Urothelium cell line (cell line): Measurements from ENCODE around the gene GOLGA6L6.
"Not testable (repeated sequence)": the region's sequence is repeated elsewhere in the genome, so short reads cannot be mapped to it uniquely, and the experiment has no call there.

Source experiments
- DNase-seq: peaks from one replicate; pipeline ENCODE4 v3.0.0; 2011; ENCODE audit warnings: low spot score, mixed read lengths
- FAIRE-seq: peaks from 2 replicates; lab custom pipeline; 2011; peaks lifted over from hg19 to GRCh38; lab: Jason Lieb, UNC

Gene GOLGA6L6, protein sequence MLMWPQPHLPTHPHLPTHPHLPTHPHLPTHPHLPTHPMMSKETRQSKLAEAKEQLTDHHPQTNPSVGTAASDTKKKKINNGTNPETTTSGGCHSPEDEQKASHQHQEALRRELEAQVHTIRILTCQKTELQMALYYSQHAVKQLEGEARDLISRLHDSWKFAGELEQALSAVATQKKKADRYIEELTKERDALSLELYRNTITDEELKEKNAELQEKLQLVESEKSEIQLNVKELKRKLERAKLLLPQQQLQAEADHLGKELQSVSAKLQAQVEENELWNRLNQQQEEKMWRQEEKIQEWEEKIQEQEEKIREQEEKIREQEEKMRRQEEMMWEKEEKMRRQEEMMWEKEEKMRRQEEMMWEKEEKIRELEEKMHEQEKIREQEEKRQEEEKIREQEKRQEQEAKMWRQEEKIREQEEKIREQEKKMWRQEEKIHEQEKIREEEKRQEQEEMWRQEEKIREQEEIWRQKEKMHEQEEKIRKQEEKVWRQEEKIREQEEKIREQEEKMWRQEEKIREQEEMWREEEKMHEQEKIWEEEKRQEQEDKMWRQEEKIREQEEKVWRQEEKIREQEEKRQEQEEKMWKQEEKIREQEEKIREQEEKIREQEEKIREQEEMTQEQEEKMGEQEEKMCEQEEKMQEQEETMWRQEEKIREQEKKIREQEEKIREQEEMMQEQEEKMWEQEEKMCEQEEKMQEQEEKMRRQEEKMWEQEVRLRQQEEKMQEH

DNA sequence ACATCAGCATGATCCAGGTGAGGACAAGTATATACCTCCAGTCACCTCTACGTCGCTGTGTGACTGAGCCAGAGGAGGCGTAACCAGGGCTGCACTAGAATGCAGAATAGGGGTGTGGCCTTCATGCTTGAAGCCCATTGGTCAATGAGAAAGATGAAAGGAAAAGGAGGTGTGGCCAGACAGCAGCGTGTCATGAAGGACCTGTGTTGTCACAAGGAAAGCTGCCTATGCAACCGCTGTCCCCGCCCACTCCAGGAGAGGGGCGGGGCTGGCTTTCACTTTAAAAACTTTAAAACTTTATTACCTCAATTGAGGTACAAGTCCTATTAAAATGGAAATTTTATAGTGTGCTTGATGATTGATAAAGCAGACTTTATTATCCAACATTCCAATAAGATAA, at the start of gene GOLGA6L6:
Gene GOLGA6L6 (minus strand): TSS at position 101 of the 400 bp plus-strand sequence. CDS start 91 bp downstream, at position 10.
- DNase-seq, FAIRE-seq: not testable (repeated sequence)

DNA sequence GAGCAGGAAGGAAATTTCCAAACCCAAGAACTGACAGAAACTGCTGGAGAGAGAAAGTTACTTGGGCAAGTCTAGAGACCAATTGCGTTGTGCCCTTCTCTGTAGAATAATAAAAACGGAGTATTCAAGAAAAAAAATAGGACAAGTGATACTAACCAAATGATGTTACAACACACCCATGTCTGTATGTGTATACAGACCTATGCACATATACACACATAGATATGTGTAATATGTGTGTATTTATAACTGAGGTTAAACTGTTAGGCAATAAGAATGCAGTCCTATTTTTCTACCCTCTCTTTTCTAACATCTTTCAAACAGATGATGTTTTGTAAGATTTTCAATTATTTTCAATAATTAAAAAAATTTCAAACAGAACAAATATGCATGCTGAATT, 48.5 kb upstream of the GOLGA6L6 start:
- not testable (repeated sequence) for FAIRE-seq, DNase-seq

DNA sequence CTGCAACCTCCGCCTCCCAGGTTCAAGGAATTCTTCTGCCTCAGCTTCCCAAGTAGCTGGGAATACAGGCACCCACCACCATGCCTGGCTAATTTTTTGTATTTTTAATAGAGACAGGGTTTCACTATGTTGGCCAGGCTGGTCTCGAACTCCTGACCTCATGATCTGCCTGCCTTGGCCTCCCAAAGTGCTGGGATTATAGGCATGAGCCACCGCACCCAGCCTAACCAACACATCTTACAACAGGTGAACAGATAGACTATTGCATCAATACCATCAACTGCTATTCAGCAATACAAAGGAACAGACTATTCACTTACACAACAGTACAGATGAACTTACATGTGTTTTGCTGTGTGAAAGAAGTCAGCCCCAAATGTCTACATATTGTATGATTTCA, 45.2 kb upstream of the GOLGA6L6 start:
- not testable (repeated sequence) for DNase-seq
- peak; percentile 59 for FAIRE-seq

DNA sequence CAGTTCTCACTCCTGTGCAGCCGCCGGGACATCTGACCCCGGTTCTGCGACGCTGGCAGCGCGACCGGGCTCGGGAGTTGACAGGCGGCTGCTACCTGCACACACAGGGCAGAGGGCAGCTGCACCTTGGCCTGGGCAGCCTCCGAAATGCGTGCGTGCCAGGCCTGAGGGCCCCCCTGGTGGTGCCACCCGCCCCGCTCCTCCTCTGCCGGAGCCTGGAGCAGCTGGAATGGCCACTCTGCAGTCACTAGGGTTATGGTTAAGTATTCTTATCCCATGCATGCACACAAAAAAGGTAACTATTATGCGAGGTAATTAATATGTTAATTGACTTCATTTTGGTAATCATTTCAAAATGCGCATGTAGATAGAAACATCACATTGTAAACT, 41.1 kb upstream of the GOLGA6L6 start:
- not testable (repeated sequence) for FAIRE-seq

DNA sequence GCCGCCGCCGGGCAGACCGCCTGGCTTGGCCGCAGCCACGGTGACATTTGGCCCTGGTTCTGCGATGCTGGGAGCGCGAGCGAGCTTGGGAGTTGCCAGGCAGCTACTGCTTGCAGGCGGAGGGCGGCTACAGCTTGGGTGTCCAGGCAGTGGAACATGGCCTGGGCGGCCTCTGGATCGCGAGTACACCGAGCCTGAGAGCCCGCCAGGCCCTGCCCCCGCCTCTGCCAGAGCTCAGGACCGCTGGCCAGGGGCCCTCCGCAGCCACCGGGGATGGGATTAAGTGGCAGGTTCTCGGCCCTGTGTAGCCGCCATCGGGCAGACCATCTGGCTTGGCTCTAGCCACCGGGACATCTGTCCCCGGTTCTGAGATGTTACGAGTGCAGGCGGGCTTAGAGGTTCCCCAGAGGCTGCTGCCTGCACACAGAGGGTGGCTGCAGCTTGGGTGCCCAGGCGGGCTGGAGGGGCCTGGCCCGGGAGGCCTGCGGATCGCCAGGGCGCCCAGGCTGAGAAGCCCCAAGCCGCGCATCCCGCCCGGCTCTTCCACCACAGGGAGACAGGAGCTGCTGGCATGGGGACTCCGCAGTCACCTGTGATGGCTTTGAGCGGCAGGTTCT, 40.6 kb upstream of the GOLGA6L6 start:
- not testable (repeated sequence) for DNase-seq, FAIRE-seq

More for the DNA sequence above, 41.1 kb upstream of the GOLGA6L6 start:
- not testable (repeated sequence) for DNase-seq

DNA sequence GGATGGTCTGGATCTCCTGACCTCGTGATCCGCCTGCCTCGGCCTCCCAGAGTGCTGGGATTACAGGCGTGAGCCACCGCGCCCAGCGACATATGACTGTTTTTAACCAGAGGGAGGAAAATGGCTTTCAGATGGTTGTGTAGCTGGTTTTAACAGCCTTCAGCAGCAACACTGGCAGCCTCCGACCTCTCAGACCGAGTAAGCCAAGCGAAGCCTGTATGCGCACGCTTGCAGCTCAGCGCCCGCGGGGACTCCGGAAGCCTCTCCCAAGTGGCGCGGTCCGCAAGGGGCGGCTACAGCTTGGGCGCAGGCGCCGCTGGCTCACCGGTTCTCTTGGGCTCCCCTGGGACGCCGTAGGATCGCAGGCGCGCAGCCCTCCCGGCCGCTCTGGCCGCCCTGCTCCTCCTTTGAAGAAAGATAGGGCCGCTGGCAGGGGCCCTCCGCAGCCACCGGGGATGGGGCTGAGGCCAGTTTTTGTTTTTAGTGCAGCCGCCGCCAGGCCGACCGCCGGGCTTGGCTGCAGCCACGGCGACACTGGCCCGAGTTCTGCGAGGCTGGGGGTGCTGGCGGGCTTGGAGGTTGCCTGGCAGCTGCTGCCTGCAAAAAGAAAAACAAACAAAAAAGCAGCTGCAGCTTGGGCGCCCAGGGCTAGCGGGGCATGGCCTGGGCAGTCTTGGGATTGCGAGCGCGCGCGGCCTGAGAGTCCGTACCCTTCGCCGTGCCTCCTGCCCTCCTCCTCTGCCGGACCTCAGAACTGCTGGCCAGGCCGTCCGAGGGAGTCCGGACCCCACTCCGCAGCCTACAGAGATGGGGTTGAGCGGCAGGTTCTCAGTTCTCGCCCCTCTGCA, 39.9 kb upstream of the GOLGA6L6 start:
- FAIRE-seq, DNase-seq: not testable (repeated sequence)

DNA sequence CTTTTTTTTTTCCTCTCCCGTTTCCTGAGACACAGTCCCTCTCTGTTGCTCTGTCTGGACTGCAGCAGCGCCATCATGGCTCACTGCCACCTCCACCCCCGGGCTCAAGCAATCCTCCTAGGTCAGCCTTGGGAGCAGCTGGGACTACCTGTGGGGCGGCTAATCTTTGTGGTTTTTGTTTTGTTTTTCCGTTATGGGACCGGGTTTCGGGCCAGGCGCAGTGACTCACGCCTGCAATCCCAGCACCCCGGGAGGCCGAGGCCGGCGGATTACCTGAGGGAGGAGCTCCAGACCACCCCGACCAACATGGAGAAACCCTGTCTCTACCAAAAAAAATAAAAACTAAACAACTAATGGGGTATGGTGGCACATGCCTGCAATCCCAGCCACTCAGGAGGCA, 38.1 kb upstream of the GOLGA6L6 start:
- peak; percentile 48 for FAIRE-seq

DNA sequence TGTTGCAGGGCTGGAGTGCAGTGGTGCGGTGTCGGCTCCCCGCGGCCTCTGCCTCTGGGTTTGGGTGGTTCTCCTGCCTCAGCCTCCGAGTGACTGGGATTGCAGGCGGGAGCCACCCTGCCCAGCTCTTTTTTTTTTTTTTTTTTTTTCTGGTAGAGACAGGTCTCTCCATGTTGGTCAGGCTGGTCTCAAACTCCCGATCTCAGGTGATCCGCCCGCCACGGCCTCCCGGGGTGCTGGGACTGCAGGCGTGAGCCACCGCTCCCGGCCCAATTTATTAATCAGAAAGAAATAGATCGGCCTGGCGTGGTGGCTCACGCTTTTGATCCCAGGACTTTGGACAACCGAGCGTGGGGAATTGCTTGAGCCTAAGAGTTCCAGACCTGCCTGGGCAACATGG, 9.7 kb upstream of the GOLGA6L6 start:
- FAIRE-seq = not testable (repeated sequence)

More for the DNA sequence above, 38.1 kb upstream of the GOLGA6L6 start:
- DNase-seq = not testable (repeated sequence)

DNA sequence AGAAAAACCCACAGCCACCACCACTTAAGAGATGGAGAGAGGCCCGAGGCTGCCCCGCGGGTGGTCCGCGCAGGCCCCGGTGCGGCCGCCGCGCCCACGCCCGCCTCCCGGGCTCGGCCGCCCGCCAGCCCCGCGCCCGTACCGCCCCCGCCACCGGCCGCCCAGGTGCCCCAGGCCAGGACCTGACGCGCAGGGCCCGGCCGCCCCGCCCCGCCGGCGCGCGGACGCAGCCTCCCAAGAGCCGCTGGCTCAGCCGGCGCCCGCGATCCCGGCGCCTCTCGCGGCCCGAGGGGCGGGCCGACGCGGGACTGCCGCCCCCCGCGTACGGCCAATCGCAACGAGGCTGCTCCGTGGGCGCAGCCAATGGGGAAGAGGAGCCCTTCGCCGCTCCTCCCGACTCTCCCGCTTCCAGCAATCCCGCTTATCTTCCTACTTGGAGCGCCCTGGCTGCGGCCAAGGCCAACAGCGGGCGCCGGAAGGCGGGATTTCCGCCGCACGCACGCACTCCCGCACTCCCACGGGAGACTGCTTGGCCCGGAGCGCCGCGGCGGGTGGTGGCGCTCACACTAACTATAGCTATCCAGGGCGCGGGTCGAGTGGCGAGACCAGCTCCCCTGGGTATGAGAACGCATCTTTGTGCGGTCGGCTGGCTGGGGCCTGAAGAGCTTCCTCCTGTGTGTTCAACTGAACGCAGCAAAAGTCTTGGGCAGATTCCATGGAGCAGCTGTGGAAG, 35.5 kb downstream of the GOLGA6L6 start:
- FAIRE-seq, DNase-seq: not testable (repeated sequence)

More for the DNA sequence above, 9.7 kb upstream of the GOLGA6L6 start:
- not testable (repeated sequence) for DNase-seq

DNA sequence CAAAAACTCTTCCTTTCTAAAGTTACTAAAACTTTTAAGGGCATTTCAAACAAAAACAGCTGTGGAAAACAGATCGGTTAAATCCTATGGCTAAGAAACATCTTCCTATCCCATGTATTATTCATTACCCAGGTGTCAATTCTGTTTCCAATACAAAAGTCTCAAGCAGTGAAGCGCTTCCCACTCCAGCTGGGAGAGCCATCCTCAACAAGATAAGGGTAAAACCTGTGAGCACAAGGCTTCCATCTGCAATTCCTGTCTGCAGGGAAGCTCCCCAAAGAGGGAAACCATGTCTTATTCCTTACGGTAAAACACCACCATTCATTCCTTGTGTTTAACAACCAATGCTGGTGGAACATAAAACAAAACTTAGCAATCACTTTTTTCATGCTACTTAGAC, 38.8 kb downstream of the GOLGA6L6 start:
- not testable (repeated sequence) for FAIRE-seq, DNase-seq

DNA sequence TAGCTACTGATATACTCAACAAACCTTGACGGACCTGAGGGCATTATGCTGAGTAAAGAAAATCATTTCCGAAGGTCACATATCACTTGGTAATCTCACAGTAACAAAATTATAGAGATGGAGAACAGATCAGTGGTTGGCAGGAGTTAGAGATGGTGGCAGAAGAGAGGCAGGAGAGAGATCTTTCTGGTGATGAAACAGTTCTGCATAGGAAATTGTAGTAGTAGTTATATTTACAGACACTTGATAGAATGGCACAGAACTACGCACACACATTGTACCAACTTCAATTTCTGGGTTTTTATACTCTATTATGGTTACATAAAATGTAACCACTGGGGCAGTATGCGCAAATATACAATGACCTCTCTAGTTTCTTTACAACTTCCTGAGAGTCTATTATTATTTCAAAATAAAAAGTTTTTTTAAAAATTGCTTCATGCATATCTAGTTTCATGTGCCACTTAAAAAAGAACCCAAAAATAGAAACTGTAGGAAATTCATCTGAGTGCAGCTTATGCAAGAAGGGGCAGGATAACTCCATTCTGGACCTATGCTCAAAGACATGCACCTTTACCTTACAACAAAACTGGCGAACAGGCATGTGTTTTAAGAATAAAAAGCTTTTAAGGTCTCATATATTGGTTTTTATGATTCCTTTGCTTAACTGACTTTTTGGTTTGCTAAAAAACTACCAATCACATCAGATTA, 39.9 kb downstream of the GOLGA6L6 start:
- not testable (repeated sequence) for DNase-seq, FAIRE-seq

DNA sequence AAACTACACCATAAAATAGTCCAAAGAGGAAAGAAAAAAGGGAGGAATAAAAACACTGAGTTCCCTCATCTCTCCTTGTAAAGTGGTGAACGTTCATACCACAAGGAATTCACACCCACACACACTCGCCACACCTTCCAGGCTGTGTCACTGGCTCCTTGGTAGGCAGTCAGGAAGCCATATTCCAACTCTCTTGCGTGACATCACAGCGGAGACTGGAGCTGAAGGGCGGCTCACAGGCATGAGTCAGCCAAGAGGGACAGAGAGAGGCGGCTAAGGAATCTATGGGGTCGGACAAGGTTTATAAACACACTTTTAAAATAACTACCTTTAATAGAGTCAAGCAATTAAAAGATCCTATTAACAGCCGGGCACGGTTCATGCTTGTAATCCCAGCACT, 43.8 kb downstream of the GOLGA6L6 start:
- DNase-seq, FAIRE-seq: not testable (repeated sequence)

DNA sequence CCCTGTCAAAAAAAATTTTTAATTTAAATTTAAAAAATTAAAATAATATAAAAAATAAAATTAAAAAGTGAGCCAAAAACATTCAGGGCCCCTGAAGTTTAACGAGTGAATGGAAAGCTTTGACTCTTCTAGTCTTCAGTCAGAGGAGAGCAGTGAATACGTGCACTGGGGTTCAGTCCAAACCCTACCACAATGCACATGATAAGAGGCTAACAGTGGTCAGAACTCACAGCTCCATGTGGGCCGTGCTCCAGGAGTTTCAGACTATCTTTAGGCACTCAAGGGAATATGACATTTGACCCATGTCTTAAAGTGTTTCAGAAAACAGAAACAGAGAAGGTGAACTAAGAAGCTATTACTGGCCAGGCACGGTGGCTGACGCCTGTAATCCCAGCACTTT, 48.6 kb downstream of the GOLGA6L6 start:
- DNase-seq, FAIRE-seq: not testable (repeated sequence)

DNA sequence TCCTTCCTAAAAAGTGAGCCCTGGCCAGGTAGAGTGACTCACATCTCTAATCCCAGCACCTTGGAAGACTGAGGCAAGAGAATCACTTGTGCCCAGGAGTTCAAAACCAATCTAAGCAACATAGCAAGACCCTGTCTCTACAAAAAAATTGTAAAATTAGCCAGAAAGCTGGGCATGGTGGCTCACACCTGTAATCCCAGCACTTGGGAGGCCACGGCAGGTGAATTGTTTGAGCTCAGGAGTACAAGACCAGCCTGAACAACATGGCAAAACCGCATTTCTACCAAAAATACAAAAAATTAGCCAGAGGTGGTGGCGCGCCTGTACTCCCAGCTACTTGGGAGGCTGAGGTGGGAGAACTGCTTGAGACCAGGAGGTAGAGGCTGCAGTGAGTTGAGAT, 49.0 kb downstream of the GOLGA6L6 start:
- not testable (repeated sequence) for DNase-seq, FAIRE-seq

DNA sequence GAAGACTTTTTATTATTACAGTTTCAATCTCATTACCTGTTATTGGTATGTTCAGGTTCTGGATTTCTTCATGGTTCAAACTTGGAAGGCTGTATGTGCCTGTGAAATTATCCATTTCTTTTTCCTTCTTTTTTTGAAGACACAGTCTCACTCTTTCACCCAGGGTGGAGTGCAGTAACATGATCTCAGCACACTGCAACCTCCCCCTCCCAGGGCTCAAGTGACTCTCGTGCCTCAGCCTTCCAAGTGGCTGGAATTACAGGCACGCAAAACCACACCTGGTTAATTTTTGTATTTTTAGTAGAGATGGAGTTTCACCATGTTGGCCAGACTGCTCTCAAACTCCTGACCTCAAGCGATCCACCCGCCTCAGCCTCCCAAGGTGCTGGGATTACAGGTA, 52.3 kb downstream of the GOLGA6L6 start:
- not testable (repeated sequence) for FAIRE-seq, DNase-seq
